OCI-M2 (cell line): ENCODE data around the gene KCNT1.

ENCODE experiments used
- DNase-seq: peaks from one replicate; lab custom pipeline; 2025; ENCODE audit not compliant: unreplicated experiment; lab: John Stamatoyannopoulos, UW

KCNT1 gene

GRCh38 chr9:135794361-135794885, 92.4 kb downstream of the KCNT1 start:
- no peak for DNase-seq

- DNase-seq: no peak
These were observed 93.4 kb downstream of the KCNT1 start for GRCh38 chr9:135795391-135795790.

- no peak for DNase-seq
These were observed 95.0 kb downstream of the KCNT1 start for GRCh38 chr9:135796784-135797485.

- no peak for DNase-seq
These were observed 95.7 kb downstream of the KCNT1 start for GRCh38 chr9:135797507-135798262.

- no peak for DNase-seq
These were observed 96.2 kb downstream of the KCNT1 start for GRCh38 chr9:135798263-135798585.

GRCh38 chr9:135799261-135799660, 97.3 kb downstream of the KCNT1 start:
- no peak for DNase-seq

GRCh38 chr9:135801070-135801469, 99.1 kb downstream of the KCNT1 start:
- DNase-seq: no peak

GRCh38 chr9:135802876-135803419, 101.0 kb downstream of the KCNT1 start:
- DNase-seq: no peak

GRCh38 chr9:135803441-135803840, 101.5 kb downstream of the KCNT1 start:
- DNase-seq: no peak

GRCh38 chr9:135804581-135805421, 102.8 kb downstream of the KCNT1 start:
- DNase-seq: no peak

GRCh38 chr9:135805422-135806022, 103.5 kb downstream of the KCNT1 start:
- no peak for DNase-seq

GRCh38 chr9:135809166-135809565, 107.2 kb downstream of the KCNT1 start:
- DNase-seq: no peak

GRCh38 chr9:135810806-135811575, 109.0 kb downstream of the KCNT1 start:
- DNase-seq: no peak

GRCh38 chr9:135811801-135812200, 109.8 kb downstream of the KCNT1 start:
- no peak for DNase-seq

GRCh38 chr9:135812961-135813360, 111.0 kb downstream of the KCNT1 start:
- no peak for DNase-seq

GRCh38 chr9:135813671-135814290, 111.8 kb downstream of the KCNT1 start:
- no peak for DNase-seq

- DNase-seq: no peak
These were observed 112.6 kb downstream of the KCNT1 start for GRCh38 chr9:135814421-135815095.

GRCh38 chr9:135815413-135815812, 113.4 kb downstream of the KCNT1 start:
- no peak for DNase-seq
